Activated B cell treated with CpG ODN at 0.5 μM for 24 hours (primary cell): ENCODE data around the gene KRT31. TPM values are rescaled to one million over a fixed set of nuclear protein-coding genes. Genes with fewer than 3 reads are reported as not detected.

Experiments used
- ATAC-seq: fragments of 200-7000 bp; cut with Tn5 transposase; one replicate; pipeline ENCODE4 v1.10.0; 2021; ENCODE audit warnings: low read depth, mild to moderate bottlenecking, moderate library complexity
- CTCF ChIA-PET: fragments of 350-600 bp; sonication (Branson Sonifier 250); formaldehyde crosslinking; loops from one replicate; lab custom pipeline; 2021; ENCODE audit warnings: antibody characterized with exemption; lab: Charles Lee
- POLR2A ChIA-PET: fragments of 350-600 bp; sonication (Branson Sonifier 250); formaldehyde crosslinking; loops from one replicate; lab custom pipeline; 2021; ENCODE audit warnings: antibody characterized with exemption; lab: Charles Lee
- DNase-seq: peaks from one replicate; pipeline ENCODE4 v3.0.0; 2022
- H3K27ac Mint-ChIP-seq: one replicate; pipeline ENCODE4 v1.8.0; 2020; ENCODE audit warnings: mixed read lengths
- H3K27me3 Mint-ChIP-seq: one replicate; pipeline ENCODE4 v1.8.0; 2021; ENCODE audit warnings: mixed read lengths
- H3K36me3 Mint-ChIP-seq: one replicate; pipeline ENCODE4 v1.8.0; 2021; ENCODE audit warnings: low read depth, mixed read lengths
- H3K4me1 Mint-ChIP-seq: one replicate; pipeline ENCODE4 v1.8.0; 2021; ENCODE audit warnings: mixed read lengths
- H3K4me3 Mint-ChIP-seq: one replicate; pipeline ENCODE4 v1.8.0; 2020; ENCODE audit warnings: mild to moderate bottlenecking, mixed read lengths
- H3K9me3 Mint-ChIP-seq: one replicate; pipeline ENCODE4 v1.8.0; 2020; ENCODE audit warnings: mixed read lengths
- CTCF ChIP-seq: fragments of 200-600 bp; IDR thresholded peaks from one replicate; pipeline ENCODE4 v1.8.0; 2022; ENCODE audit warnings: antibody characterized with exemption, mild to moderate bottlenecking
- intact Hi-C: fragments of 100-400 bp; cut with micrococcal nuclease; formaldehyde crosslinking; loops from one replicate; pipeline ENCODE4 v1.15.1; 2024
- total RNA-seq: library from RNA; stranded (reverse); gene quantifications from 2 replicates; pipeline ENCODE4 v1.2.3, GENCODE V29; 2022

Gene KRT31
- total RNA-seq, 1 donor from 2014 or later: not detected

DNA sequence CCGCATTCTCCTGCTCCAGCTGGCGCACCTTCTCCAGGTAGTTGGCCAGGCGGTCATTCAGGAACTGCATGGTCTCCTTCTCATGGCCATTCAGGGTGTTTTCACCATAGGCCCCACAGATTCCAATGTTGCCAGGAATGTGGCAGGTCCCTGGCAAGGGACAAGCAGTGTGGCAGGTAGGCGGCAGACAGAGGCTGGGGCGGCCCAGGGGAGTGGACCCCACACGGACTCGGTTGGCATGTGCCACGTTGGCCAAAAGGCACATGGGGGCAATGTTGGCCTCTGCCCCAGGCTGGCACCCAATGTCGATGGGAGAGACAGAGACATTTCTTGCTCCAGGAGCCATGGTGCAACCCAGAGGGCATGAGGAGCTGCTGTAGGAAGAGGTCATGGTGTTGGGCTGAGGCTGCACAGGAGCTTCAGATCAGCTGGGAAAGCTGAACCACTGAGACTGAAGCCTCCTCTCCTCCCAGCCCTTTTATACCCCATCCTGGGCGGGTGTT is 43.2 kb upstream of the KRT31 start, which contains the start of gene KRT38:
Gene KRT38, minus strand, starts transcription at position 453 of the 503 bp plus-strand sequence. Its CDS starts 62 bp downstream, at position 391.
- no peaks in the 10 kb centered on the region for H3K4me1 Mint-ChIP-seq
- H3K9me3 Mint-ChIP-seq: no peaks in the 10 kb centered on the region
- H3K27ac Mint-ChIP-seq: no peak within 1 kb of the TSS
- ChIA-PET POLR2A (no interaction called here), CTCF (no interaction called here)
- H3K27me3 Mint-ChIP-seq: peaks cover 21% of the 10 kb centered on the region
- intact Hi-C loops: no loop called here
- ATAC-seq: no peak
- no peak for TF ChIP-seq CTCF
- H3K36me3 Mint-ChIP-seq: no peaks in the 10 kb centered on the region
- DNase-seq: no peak
- no peak within 1 kb of the TSS for H3K4me3 Mint-ChIP-seq

DNA sequence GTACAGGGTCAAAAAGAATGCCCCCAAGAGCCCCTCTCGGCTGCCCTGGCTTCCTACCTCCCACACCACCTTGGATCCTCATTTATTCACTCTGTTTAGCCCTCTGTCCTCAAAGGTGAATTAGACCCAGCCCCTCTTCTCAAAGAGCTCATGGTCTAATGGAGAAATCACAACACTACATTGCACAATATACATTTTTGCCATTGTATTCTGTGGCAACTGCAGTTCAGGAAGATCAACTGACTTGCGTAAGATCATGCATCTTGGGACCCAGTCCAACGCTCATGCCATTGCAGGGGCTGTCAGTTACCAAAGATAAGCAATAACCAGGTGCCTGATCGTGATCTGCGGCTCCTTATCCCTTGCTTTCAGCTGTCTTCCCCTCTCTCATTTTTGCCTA is 42.0 kb upstream of the KRT31 start:
- Mint-ChIP-seq H3K4me1 (no peaks in the 10 kb centered on the region), H3K9me3 (no peaks in the 10 kb centered on the region), H3K4me3 (no peak overlapping the region), H3K27ac (no peak overlapping the region), H3K27me3 (peaks cover 20% of the 10 kb centered on the region), H3K36me3 (no peaks in the 10 kb centered on the region)
- intact Hi-C loops: no loop called here
- POLR2A ChIA-PET: no interaction called here
- no peak for ATAC-seq
- CTCF ChIA-PET: no interaction called here
- TF ChIP-seq CTCF: no peak
- no peak for DNase-seq

DNA sequence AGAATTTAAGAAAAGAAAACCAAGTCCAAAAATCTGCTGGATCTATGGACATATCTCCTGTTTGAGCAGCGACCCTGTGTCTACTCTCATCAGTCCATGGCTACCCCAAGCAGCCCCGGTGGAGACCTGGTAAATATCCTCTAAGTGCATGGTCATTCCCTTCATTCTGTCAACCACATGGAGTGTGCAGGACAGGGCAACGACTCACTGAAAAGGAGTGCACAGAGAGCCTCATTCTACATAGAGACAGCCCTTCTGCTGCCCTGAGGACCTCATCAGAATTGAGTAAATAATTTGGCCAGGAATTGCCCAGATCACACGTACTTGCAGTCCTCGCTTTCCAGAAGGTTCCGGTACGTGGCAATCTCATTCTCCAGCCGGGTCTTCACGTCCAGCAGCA is 40.4 kb upstream of the KRT31 start:
- intact Hi-C loops: no loop called here
- H3K4me3 Mint-ChIP-seq: no peak overlapping the region

GRCh38 chr17:41437254-41437653 is 39.8 kb upstream of the KRT31 start:
- DNase-seq (no peak), ATAC-seq (no peak)
- no peak for TF ChIP-seq CTCF
- ChIA-PET CTCF (no interaction called here), POLR2A (no interaction called here)
- Mint-ChIP-seq H3K27me3 (peaks cover 14% of the 10 kb centered on the region), H3K4me1 (no peaks in the 10 kb centered on the region), H3K9me3 (no peaks in the 10 kb centered on the region), H3K27ac (no peak overlapping the region), H3K4me3 (no peak overlapping the region), H3K36me3 (no peaks in the 10 kb centered on the region)
- intact Hi-C loops: no loop called here

More for the DNA sequence above, 40.4 kb upstream of the KRT31 start:
- no peaks in the 10 kb centered on the region for H3K36me3 Mint-ChIP-seq
- no peaks in the 10 kb centered on the region for H3K4me1 Mint-ChIP-seq
- POLR2A ChIA-PET: no interaction called here
- no peaks in the 10 kb centered on the region for H3K9me3 Mint-ChIP-seq
- ATAC-seq (no peak), DNase-seq (no peak)
- peaks cover 19% of the 10 kb centered on the region for H3K27me3 Mint-ChIP-seq
- no peak overlapping the region for H3K27ac Mint-ChIP-seq
- no peak for TF ChIP-seq CTCF
- CTCF ChIA-PET: no interaction called here

DNA sequence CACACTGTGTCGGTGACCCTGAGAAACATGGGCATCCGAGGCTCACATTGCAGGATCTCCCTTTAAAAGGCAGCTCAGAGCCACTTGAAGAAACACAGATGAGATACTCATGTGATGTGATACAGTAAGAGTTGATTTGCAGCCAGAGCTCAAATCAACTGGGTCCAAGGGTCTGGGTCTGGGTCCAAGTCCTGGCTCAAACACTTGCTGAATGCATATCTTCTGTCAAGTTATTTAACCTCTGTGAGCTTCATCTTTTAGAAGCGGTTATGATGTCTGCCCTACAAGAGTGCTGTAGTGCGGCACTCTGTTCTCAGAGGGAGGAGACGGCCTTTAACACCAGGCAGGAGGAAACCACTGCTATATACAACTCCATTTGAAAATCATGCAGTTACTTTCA is 37.0 kb upstream of the KRT31 start:
- no peak for ATAC-seq
- Mint-ChIP-seq H3K4me3 (no peak overlapping the region), H3K27me3 (peaks cover 2% of the 10 kb centered on the region), H3K36me3 (no peaks in the 10 kb centered on the region), H3K4me1 (no peaks in the 10 kb centered on the region), H3K9me3 (no peaks in the 10 kb centered on the region), H3K27ac (no peak overlapping the region)
- no peak for DNase-seq
- no peak for TF ChIP-seq CTCF
- ChIA-PET CTCF (no interaction called here), POLR2A (no interaction called here)
- intact Hi-C loops: no loop called here
